ENCODE results near the gene ATMIN.

DNA sequence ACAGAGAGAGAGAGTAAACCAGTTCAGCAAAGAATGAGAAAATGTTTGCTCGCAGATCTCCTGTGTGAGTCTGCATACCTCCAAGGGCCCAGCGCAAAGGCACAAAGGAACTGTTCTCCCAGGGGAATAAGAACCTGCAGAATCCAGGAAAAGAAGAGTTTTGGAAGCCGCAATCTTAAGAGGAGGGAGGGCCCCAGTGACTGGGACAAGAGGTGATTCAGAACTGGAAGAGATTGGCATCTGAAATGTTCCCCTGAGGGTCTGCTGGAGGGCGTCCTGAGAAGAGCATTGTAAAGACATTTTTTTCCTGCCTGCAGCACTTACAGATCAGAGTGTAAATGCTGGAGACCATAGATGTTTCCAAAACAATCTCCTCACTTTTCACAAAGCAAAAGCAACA lies 6.1 kb downstream of the ATMIN start:
- TF ChIP-seq, protein P1, sequence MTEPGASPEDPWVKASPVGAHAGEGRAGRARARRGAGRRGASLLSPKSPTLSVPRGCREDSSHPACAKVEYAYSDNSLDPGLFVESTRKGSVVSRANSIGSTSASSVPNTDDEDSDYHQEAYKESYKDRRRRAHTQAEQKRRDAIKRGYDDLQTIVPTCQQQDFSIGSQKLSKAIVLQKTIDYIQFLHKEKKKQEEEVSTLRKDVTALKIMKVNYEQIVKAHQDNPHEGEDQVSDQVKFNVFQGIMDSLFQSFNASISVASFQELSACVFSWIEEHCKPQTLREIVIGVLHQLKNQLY (CRISPR knock-in tag; IDR thresholded peaks at IDR 0.05) = no peak
- TF ChIP-seq, protein P2, sequence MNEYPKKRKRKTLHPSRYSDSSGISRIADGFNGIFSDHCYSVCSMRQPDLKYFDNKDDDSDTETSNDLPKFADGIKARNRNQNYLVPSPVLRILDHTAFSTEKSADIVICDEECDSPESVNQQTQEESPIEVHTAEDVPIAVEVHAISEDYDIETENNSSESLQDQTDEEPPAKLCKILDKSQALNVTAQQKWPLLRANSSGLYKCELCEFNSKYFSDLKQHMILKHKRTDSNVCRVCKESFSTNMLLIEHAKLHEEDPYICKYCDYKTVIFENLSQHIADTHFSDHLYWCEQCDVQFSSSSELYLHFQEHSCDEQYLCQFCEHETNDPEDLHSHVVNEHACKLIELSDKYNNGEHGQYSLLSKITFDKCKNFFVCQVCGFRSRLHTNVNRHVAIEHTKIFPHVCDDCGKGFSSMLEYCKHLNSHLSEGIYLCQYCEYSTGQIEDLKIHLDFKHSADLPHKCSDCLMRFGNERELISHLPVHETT (CRISPR knock-in tag; conservative IDR thresholded peaks at IDR 0.05) = no peak
- TF ChIP-seq, protein P3, sequence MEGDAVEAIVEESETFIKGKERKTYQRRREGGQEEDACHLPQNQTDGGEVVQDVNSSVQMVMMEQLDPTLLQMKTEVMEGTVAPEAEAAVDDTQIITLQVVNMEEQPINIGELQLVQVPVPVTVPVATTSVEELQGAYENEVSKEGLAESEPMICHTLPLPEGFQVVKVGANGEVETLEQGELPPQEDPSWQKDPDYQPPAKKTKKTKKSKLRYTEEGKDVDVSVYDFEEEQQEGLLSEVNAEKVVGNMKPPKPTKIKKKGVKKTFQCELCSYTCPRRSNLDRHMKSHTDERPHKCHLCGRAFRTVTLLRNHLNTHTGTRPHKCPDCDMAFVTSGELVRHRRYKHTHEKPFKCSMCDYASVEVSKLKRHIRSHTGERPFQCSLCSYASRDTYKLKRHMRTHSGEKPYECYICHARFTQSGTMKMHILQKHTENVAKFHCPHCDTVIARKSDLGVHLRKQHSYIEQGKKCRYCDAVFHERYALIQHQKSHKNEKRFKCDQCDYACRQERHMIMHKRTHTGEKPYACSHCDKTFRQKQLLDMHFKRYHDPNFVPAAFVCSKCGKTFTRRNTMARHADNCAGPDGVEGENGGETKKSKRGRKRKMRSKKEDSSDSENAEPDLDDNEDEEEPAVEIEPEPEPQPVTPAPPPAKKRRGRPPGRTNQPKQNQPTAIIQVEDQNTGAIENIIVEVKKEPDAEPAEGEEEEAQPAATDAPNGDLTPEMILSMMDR (CRISPR knock-in tag; IDR thresholded peaks at IDR 0.05) = no peak
- no peak for TF ChIP-seq SOX13 (IDR thresholded peaks at IDR 0.05)
- TF ChIP-seq SOX13 (CRISPR knock-in tag; conservative IDR thresholded peaks at IDR 0.05 in 1 of 2, IDR thresholded peaks at IDR 0.05 in 1 of 2) = no peak
- TF ChIP-seq, protein P4, sequence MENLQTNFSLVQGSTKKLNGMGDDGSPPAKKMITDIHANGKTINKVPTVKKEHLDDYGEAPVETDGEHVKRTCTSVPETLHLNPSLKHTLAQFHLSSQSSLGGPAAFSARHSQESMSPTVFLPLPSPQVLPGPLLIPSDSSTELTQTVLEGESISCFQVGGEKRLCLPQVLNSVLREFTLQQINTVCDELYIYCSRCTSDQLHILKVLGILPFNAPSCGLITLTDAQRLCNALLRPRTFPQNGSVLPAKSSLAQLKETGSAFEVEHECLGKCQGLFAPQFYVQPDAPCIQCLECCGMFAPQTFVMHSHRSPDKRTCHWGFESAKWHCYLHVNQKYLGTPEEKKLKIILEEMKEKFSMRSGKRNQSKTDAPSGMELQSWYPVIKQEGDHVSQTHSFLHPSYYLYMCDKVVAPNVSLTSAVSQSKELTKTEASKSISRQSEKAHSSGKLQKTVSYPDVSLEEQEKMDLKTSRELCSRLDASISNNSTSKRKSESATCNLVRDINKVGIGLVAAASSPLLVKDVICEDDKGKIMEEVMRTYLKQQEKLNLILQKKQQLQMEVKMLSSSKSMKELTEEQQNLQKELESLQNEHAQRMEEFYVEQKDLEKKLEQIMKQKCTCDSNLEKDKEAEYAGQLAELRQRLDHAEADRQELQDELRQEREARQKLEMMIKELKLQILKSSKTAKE (CRISPR knock-in tag; IDR thresholded peaks at IDR 0.05; ENCODE audit: borderline replicate concordance) = no peak
- no peak for TF ChIP-seq ZNF274 (CRISPR knock-in tag; IDR thresholded peaks at IDR 0.05)
- no peak for TF ChIP-seq CEBPB (IDR thresholded peaks at IDR 0.05; ENCODE audit: borderline replicate concordance, low read depth, low read length)
- TF ChIP-seq POLR2AphosphoS5 (IDR thresholded peaks at IDR 0.05; ENCODE audit: low read depth, low read length) = no peak
- TF ChIP-seq RBFOX2 (IDR thresholded peaks at IDR 0.05; ENCODE audit: low read depth, low read length) = no peak
- no peak for TF ChIP-seq MEIS2 (CRISPR knock-in tag; IDR thresholded peaks at IDR 0.05)
